Activated CD4-positive, alpha-beta T cell treated with anti-CD3 and anti-CD28 coated beads for 1 hour (primary cell): ENCODE measurements around the gene SEMA6B.

Experiments
- DNase-seq: peaks from one replicate; pipeline ENCODE4 v3.0.0-alpha.2; 2020

The SEMA6B gene

DNA sequence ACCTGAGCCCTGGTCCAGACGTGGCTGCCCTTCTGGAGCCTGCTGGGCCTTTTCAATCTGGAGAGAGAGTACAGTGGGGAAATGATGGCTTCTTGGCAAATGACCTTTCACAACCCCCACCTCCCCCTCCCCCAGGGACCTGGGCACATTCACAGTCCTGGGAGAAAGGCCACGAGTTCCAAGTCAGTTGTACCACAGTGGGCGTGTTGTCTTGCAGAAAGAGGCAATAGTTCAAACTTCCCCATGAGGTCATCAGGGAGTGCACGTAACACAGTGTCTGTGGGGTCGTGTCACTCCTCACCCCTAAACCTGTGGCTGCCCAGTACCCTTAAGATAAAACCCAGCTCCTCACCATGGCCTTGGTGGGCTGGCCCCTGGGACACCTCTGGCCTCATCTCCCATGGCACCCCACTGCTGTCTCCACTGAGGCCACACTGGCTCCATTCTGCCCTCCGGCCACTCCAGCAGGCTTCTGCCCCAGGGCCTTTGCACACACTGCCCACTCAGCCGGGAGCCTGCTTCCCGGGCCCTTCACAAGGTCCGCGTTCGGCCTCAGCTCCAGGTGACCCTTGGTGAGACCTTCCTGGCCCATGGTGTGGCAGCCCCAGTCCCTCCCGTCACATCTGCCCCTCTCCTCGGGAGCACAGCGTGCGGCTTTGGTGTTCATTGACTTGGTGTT is 54.5 kb downstream of the SEMA6B start:
- no peak for DNase-seq

DNA sequence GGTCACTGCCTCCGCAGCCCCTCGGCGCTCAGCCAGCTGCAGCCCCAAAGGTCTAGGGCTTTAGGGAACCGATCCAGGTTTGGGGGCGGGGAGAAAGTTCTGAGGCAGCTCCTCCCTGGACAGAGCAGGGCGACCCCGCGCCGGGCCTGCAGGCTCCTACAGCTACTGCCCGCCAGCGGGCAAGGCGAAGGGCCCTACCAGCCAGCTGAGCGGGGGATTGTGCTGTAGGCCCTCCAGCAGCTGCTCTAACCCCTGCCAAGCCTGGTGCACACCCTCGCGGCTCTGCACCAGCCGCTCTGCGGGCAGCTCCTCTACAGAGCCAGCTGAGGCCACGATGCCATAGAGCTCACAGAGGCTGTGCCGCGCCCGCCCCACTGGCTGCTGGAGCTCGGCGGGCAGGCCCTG is 55.2 kb downstream of the SEMA6B start:
- DNase-seq, result no peak

DNA sequence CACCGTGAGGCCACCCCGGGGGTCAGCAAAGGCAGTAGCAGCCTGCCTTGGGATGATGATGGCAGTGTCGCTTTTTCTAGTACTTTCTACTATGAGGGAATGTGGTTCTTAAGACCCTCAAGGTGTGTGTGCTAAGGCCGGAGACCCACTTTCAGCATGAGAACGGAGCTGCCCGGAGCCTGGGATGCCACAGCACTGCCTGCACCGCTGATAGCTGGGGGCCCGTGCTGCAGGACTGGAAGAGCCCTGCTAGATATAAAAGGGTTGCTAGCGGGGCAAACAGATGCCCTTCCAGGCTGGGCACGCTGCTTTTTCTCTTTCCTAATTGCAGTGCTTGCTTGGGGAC is 55.7 kb downstream of the SEMA6B start:
- DNase-seq, result no peak

DNA sequence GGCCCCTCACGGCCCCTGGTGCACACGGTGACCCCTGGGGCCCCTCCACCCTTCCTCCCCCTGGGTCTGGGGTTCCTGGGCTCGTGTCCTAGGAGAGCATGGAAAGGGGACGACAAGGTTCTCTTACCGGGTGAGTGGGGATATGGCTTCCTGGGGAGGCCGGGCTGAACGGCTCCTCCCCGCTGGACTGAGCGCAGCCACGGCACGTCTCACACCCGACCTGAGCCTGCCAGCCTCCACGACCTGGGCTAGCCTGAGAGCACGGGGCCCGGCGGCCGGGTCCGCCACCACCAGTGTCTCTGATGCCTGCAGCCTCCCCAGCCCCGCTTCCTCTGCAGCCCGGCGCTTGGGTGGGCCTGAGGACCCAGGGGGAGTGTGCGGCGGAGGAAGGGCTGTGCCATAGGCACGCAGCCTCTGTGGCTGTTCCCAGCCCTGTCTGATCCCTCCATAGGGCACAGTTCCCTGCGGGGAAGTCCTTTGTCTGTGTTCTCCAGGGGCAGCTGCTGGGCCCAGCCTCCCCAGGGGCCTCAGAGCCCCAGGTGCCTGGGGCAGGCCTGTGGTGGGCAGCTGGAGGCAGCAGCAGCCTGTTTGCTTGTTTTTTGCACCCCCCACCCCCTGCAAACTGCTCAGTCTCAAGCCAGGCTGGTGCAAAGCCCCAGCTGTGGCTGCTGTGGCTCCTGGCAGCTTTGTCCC is 56.2 kb downstream of the SEMA6B start:
- no peak for DNase-seq

DNA sequence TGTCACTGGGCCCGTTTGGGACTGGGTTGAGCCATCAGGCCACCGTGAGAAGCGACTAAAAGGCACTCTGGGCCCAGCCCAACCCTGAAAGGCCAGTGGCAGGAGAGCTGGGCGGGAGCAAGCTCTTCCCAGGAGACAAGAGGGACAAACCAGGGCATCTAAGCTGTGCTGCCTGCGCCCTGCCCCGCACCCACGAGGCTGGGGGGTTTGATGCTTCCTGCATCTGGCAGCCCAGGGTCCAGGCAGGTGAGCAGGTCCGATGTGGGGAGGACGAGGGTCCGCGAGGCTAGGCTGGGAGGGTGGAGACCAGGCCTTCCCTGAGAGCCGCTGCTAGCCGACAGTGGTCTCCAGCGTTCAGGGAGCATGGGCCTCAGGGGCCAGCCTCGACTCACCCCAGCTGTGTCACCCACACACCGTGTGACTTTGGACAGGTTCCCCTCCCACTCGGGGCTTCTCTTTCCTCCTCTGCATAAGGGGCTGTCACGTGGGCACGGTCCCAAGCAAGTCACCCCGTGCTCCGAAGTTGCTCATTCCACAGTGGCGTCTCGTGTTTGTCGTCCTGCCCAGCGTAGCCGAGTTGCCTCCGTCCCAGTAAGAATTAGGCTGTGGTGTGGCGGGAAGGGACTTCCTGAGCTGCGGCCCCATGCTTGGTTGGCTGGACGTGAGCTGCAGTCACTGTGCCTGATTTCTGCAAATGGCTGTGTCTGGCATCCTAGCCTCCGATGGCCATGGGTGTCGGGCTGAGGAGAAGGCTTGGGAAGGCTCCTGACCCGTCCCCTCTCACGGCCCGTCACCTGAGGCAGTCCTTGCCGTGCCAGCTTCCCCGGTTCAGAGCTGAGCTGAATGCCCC is 57.0 kb downstream of the SEMA6B start:
- no peak for DNase-seq

DNA sequence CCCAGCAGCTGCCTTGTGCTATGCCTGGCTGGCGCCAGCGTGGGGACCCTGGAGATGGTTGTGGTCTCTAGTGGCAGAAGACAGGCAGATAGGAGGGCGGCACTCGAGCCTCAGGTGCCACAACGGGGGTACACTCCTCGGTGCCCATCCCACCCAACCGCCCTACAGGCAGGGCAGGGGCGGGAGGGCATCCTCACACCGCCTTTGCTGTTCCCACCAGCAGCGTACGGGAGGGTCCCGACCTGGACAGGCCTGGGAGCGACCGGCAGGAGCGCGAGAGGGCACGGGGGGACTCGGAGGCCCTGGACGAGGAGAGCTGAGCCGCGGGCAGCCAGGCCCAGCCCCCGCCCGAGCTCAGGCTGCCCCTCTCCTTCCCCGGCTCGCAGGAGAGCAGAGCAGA is 57.8 kb downstream of the SEMA6B start:
- no peak for DNase-seq

DNA sequence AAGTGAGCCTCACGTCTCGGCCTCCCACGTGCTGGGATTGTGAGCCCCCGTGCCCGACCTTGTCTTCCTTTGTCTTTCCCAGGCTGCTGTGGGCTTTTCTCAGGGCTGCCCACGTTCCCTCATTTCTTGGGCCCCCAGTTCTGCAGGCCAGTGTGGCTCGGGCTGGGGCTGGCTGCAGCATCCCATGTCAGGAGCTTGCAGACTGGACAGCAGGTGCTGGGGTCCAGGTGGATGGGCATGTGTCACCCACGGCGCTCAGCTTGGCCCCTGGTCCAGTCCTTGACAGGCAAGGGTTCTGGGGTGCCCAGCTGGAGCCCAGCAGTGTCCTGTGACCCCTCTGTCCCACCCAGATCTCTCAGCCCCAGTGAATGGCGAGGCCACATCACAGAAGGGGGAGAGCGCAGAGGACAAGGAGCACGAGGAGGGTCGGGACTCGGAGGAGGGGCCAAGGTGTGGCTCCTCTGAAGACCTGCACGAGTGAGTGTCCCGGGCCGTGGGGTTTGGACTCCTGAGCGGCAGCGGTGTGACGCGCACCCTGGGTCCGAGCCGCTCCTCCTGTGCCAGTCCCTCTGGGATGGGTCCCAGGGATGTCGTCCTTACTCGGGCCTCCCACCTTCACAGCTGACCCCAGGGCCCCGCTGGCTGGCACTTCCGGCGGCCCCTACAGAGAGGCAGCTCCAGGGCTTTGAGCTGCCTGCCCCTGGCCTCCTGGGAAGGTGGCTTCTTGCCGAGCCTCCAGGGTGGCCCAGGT is 58.5 kb downstream of the SEMA6B start:
- no peak for DNase-seq

DNA sequence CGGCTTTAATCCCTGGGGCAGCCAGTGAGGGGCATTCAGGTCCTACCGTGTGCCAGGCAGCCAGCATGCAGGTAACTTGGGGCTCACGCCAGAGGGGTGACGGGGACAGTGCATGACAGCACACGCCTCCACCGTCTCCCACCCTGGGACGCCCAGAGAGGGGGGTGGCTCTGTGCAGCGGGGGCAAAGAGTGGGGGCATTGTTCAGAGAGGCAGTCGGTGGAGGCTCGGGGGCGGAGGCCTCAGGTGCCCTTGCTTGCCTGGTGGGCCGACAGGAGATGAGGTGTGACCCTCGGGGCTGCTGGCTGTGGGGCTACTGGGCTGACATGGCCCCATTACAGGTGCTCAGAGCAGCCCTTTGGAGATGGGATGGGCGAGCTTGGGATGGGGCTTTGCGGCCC is 59.6 kb downstream of the SEMA6B start:
- no peak for DNase-seq

DNA sequence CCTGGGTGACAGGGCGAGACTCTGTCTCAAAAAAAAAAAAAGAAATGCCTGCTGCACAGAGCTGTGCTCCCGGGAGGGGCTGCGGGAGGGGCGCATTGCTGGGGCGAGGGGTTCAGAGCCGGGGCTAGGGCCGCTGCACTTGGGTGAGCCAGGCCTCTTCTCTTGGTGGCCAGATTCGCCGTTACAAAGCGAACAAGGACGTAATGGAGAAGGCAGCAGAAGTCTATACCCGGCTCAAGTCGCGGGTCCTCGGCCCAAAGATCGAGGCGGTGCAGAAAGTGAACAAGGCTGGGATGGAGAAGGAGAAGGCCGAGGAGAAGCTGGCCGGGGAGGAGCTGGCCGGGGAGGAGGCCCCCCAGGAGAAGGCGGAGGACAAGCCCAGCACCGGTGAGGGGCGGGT is 60.2 kb downstream of the SEMA6B start:
- no peak for DNase-seq

DNA sequence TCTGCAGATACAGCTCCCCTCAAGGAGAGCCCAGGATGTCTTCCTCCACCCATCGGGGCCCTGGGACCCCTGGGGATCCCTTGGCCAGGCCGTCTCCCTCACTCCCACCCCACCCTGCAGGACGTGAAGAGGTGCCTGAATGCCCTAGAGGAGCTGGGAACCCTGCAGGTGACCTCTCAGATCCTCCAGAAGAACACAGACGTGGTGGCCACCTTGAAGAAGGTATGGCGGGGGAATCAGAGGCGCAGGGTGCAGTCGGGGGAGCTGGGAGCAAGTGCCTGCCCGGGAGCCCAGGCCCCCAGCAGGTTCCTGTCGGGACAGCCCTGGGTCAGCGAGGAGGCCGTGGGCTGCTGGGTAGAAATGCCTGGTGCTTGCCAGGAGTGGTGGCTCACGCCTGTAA is 60.8 kb downstream of the SEMA6B start:
- no peak for DNase-seq

DNA sequence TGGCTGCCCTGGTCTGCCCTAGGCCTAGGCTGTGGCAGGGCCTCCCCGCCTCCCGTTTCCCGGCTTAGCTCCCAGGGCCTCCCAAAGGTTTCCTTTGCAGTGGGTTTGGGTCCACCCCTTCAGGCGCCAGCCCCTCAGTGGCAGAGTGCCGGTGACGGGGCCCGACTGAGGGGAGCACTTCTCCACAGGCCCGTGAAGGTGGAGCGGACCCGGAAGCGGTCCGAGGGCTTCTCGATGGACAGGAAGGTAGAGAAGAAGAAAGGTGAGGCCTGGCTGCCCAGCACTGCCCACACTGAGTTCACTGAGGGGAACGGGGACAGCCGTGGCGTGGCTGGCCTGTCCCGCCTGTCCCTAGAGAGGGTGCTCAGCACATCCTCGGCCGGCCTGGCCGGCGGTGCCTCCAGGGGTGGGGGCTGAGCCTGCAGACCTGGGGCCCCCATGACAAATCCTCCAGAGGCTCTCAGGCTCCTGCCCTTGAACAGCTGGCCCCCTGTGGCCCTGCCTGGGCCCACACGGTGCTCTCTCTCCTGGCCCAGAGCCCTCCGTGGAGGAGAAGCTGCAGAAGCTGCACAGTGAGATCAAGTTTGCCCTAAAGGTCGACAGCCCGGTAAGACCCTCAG is 61.6 kb downstream of the SEMA6B start:
- no peak for DNase-seq

DNA sequence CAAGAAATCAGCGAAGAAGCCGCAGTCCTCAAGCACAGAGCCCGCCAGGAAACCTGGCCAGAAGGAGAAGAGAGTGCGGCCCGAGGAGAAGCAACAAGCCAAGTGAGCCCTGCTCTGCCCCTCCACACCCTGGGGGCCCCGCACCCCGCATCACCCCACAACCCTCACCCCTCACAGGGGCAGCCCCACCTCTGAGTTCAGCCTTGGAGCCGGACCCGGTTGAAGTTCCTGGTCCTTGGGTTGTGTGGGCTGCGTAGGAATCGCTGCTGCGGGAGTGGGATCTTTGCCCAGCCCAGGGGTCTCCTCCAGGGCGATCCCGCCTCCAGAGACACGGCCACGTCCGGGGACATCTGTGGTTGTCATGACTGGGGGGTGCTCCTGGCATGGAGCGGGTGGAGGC is 63.2 kb downstream of the SEMA6B start:
- no peak for DNase-seq

DNA sequence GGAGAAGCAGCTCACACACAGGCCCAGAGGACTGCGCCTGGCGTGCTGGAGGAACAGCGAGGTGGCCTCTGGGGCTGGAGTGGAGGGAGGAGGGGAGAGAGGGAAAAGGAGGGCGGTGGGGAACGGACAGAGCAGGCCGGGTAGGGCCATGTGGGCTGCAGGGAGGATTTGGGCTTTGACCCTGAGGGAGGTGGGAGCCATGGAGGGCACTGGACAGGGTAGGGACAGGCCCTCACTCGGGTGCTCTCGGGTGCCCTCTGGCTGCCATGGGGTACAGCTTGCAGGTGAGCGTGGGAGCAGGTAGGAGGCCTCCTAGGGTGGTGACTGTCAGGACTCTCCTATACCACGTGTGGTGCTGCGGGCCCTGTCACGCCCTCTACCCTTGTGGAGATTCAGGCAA is 64.0 kb downstream of the SEMA6B start:
- DNase-seq, result no peak

DNA sequence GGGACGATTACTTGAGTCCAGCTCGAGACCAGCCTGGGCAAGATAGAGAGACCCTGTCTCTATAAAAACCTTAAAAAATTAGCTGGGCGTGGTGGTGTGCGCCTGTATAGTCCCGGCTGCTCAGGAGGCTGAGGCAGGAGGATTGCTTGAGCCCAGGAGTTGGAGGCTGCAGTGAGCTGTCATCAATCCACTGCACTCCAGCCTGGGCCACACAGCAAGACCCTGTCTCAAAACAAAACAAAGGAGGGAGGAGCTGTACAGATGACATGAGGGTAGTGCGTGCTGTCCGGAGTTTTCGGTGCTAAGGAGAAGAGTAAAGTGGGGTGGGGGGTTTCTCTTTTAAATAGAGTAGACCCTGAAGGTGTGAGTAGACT is 64.8 kb downstream of the SEMA6B start:
- DNase-seq, result no peak

DNA sequence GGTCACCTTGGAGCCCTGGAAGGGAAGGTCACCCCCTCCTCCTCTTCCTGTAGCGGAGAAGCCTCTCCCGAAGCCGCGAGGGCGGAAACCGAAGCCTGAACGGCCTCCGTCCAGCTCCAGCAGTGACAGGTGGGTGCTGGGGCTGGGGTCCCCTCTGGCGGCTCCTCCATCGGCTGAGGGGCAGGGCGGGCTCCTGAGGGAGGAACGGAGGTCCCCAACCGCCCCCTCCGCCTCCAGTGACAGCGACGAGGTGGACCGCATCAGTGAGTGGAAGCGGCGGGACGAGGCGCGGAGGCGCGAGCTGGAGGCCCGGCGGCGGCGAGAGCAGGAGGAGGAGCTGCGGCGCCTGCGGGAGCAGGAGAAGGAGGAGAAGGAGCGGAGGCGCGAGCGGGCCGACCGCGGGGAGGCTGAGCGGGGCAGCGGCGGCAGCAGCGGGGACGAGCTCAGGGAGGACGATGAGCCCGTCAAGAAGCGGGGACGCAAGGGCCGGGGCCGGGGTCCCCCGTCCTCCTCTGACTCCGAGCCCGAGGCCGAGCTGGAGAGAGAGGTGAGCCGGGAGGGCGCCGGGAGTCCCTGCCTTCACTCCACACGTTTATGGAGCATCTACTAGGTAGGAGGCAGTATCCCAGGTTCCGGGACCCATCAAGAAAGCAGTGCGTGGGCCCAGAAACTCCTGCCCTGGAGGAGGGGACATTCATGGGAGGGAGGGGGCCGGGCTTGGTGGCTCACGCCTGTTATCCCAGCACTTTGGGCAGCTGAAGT is 65.4 kb downstream of the SEMA6B start:
- DNase-seq, result no peak

DNA sequence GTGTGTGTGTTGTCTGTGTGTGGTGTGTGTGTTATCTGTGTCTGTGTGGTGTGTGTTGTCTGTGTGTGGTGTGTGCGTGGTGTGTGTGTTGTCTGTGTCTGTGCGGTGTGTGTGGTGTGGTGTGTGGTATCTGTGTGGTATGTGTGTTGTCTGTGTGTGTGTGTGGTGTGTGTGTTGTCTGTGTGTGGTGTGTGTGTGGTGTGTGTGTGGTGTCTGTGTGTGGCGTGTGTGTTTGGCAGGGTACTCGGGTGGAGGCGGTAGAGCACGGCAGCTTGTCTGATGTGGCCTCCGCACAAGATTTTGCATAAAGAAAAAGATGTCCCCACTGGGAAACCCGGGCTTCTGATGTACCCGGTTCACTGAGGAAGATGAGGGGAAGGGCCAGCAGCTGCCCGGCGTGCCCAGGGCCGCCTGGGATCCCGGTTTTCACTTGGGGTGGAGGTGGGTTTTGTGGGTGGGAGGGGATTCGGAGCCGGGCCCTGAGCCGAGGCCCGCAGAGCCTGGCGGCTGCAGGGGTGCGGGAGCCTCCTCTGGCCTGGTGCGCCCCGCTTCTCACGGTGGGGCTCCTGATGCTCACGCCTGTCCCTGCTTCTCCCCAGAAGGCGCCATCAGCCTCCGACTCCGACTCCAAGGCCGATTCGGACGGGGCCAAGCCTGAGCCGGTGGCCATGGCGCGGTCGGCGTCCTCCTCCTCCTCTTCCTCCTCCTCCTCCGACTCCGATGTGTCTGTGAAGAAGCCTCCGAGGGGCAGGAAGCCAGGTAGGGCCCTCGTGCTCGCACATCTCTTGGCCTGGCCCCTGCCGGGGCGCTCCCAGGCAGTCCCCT is 66.2 kb downstream of the SEMA6B start:
- no peak for DNase-seq
